ENCODE measurements around the gene RAB31. TPM values are rescaled to one million over a fixed set of nuclear protein-coding genes. Genes with fewer than 3 reads are reported as not detected.

RAB31 gene
- total RNA-seq, 1 experiment from 2014 or later: 32.9 TPM

- H3K27me3 Mint-ChIP-seq (ENCODE audit: low read depth): no peaks in the 10 kb centered on the region
- TF ChIP-seq, protein P1, sequence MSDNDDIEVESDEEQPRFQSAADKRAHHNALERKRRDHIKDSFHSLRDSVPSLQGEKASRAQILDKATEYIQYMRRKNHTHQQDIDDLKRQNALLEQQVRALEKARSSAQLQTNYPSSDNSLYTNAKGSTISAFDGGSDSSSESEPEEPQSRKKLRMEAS (CRISPR knock-in tag; IDR thresholded peaks at IDR 0.05): no peak
- TF ChIP-seq, protein P2, sequence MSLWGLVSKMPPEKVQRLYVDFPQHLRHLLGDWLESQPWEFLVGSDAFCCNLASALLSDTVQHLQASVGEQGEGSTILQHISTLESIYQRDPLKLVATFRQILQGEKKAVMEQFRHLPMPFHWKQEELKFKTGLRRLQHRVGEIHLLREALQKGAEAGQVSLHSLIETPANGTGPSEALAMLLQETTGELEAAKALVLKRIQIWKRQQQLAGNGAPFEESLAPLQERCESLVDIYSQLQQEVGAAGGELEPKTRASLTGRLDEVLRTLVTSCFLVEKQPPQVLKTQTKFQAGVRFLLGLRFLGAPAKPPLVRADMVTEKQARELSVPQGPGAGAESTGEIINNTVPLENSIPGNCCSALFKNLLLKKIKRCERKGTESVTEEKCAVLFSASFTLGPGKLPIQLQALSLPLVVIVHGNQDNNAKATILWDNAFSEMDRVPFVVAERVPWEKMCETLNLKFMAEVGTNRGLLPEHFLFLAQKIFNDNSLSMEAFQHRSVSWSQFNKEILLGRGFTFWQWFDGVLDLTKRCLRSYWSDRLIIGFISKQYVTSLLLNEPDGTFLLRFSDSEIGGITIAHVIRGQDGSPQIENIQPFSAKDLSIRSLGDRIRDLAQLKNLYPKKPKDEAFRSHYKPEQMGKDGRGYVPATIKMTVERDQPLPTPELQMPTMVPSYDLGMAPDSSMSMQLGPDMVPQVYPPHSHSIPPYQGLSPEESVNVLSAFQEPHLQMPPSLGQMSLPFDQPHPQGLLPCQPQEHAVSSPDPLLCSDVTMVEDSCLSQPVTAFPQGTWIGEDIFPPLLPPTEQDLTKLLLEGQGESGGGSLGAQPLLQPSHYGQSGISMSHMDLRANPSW (CRISPR knock-in tag; conservative IDR thresholded peaks at IDR 0.05; ENCODE audit: low read depth): no peak
- TF ChIP-seq ZNF671 (CRISPR knock-in tag; IDR thresholded peaks at IDR 0.05) (no peak), OVOL2 (CRISPR knock-in tag; IDR thresholded peaks at IDR 0.05; ENCODE audit: borderline replicate concordance) (no peak), SMAD3 (CRISPR knock-in tag; IDR thresholded peaks at IDR 0.05; ENCODE audit: borderline replicate concordance) (no peak), ATF6 (CRISPR knock-in tag; IDR thresholded peaks at IDR 0.05) (no peak), ZMAT4 (CRISPR knock-in tag; IDR thresholded peaks at IDR 0.05) (no peak), FOXJ3 (CRISPR knock-in tag; IDR thresholded peaks at IDR 0.05; ENCODE audit: borderline replicate concordance) (no peak), ZNF121 (CRISPR knock-in tag; IDR thresholded peaks at IDR 0.05) (no peak), NR3C1 (CRISPR knock-in tag; conservative IDR thresholded peaks at IDR 0.05; ENCODE audit: low read depth) (no peak), RELA (CRISPR knock-in tag; IDR thresholded peaks at IDR 0.05; ENCODE audit: borderline replicate concordance) (no peak), ETV6 (CRISPR knock-in tag; IDR thresholded peaks at IDR 0.05) (no peak), ESRRA (CRISPR knock-in tag; IDR thresholded peaks at IDR 0.05; ENCODE audit: borderline replicate concordance) (no peak)
- TF ChIP-seq, protein P3, sequence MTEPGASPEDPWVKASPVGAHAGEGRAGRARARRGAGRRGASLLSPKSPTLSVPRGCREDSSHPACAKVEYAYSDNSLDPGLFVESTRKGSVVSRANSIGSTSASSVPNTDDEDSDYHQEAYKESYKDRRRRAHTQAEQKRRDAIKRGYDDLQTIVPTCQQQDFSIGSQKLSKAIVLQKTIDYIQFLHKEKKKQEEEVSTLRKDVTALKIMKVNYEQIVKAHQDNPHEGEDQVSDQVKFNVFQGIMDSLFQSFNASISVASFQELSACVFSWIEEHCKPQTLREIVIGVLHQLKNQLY (CRISPR knock-in tag; IDR thresholded peaks at IDR 0.05): no peak
- TF ChIP-seq, protein P4, sequence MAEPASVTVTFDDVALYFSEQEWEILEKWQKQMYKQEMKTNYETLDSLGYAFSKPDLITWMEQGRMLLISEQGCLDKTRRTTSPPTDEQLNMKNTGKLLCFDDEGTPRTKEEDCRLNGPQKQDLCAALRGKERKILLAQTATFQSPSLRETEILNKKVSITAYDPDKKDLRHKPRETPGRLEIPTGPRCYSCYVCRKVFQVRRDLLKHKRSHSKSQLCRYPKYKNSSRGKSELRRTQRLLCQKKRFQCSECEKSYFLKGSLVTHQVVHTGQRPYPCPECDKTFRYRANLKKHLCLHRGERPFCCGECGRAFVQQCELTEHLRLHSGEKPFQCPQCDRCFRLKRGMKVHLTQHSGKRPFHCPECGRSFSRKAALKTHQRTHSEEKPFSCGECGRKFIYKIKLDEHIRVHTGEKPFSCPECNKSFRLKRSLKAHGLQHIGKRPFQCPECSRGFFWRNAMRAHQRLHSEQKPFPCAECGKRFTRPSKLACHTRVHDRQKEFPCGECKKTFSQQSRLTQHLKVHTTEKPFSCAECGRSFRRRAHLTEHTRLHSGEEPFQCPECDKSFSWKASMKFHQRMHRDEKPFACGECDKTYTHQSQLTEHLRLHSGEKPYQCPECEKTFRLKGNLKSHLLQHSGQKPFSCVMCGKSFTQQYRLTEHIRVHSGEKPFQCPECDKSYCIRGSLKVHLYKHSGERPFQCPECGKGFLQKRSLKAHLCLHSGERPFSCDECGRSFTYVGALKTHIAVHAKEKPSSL (CRISPR knock-in tag; conservative IDR thresholded peaks at IDR 0.05): no peak
- no peaks in the 10 kb centered on the region; the same call in 1 of the 2 replicates for H3K4me1 Mint-ChIP-seq
- peaks cover 11% of the 10 kb centered on the region for H3K9me3 Mint-ChIP-seq
- no peaks in the 10 kb centered on the region for H3K36me3 Mint-ChIP-seq
- H3K27ac Mint-ChIP-seq: no peak overlapping the region
- CTCF ChIA-PET: no interaction called here
- POLR2A ChIA-PET: no interaction called here
- no peak for ATAC-seq
- DNase-seq (ENCODE audit: low spot score): no peak
- no peak overlapping the region for H3K4me3 Mint-ChIP-seq
Measured at GRCh38 chr18:9787036-9787435, 78.9 kb downstream of the RAB31 start.

DNA sequence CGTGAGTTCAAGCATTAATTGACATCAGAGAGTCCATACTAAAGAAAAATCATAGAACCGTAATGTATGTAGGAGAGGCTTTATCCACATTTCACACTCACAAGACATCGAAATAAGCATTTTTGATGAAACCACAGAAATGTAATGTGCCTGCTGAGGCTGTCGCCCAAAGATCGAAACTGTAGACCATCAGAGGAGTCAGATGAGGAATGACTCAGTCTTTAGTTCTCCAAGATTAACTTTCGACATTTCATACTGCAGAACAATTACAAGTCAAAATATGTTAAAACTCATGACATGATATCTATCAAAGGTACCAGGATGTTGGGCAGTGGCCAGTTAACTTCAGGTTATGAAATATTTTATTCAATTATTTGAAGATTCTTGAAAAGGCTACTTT lies 79.6 kb downstream of the RAB31 start:
- TF ChIP-seq PRDM15 (CRISPR knock-in tag; IDR thresholded peaks at IDR 0.05) (no peak), FOXJ3 (CRISPR knock-in tag; IDR thresholded peaks at IDR 0.05; ENCODE audit: borderline replicate concordance) (no peak), ZNF671 (CRISPR knock-in tag; IDR thresholded peaks at IDR 0.05) (no peak), ZNF423 (CRISPR knock-in tag; IDR thresholded peaks at IDR 0.05) (no peak), USF2 (CRISPR knock-in tag; IDR thresholded peaks at IDR 0.05) (no peak), HMGA2 (CRISPR knock-in tag; IDR thresholded peaks at IDR 0.05) (no peak), ZNF512 (CRISPR knock-in tag; IDR thresholded peaks at IDR 0.05; ENCODE audit: borderline replicate concordance) (no peak), RELA (CRISPR knock-in tag; IDR thresholded peaks at IDR 0.05; ENCODE audit: borderline replicate concordance) (no peak)
- Mint-ChIP-seq H3K27ac (no peak overlapping the region), H3K4me1 (no peaks in the 10 kb centered on the region), H3K36me3 (peaks cover 1% of the 10 kb centered on the region; the same call in 1 of the 2 replicates), H3K27me3 (ENCODE audit: low read depth) (no peaks in the 10 kb centered on the region), H3K4me3 (no peak overlapping the region), H3K9me3 (peaks cover 11% of the 10 kb centered on the region)
- CTCF ChIA-PET: no interaction called here
- ATAC-seq (no peak), DNase-seq (ENCODE audit: low spot score) (no peak)
- POLR2A ChIA-PET: no interaction called here

All from WTC11 (cell line).